Fibroblast of peridontal ligament (primary cell): ENCODE data around the gene LRP1B.

ENCODE experiments used
- DNase-seq: peaks from one replicate; pipeline ENCODE4 v3.0.0-alpha.2; 2010; ENCODE audit errors: extremely low read depth

Gene LRP1B

GRCh38 chr2:140916410-140916809 is 1214.4 kb downstream of the LRP1B start:
- DNase-seq = no peak

GRCh38 chr2:140910683-140911082 is 1220.1 kb downstream of the LRP1B start:
- no peak for DNase-seq

GRCh38 chr2:140905083-140905781 is 1225.6 kb downstream of the LRP1B start:
- DNase-seq = no peak

GRCh38 chr2:140895378-140895777 is 1235.4 kb downstream of the LRP1B start:
- DNase-seq = no peak

- DNase-seq = peak; percentile 76
Measured at GRCh38 chr2:140893685-140894084, 1237.1 kb downstream of the LRP1B start.

- DNase-seq = peak; percentile 16
Measured at GRCh38 chr2:140892911-140893637, 1237.7 kb downstream of the LRP1B start.

GRCh38 chr2:140892436-140892835 is 1238.4 kb downstream of the LRP1B start:
- DNase-seq = peak; percentile 7

GRCh38 chr2:140891614-140892212 is 1239.1 kb downstream of the LRP1B start:
- DNase-seq = no peak

- DNase-seq = peak; percentile 90
Measured at GRCh38 chr2:140882671-140883620, 1247.9 kb downstream of the LRP1B start.

GRCh38 chr2:140880573-140880972 is 1250.2 kb downstream of the LRP1B start:
- peak; percentile 67 for DNase-seq

GRCh38 chr2:140876015-140876414 is 1254.8 kb downstream of the LRP1B start:
- no peak for DNase-seq

- DNase-seq = no peak
Measured at GRCh38 chr2:140873915-140874531, 1256.8 kb downstream of the LRP1B start.

- no peak for DNase-seq
Measured at GRCh38 chr2:140869925-140870324, 1260.9 kb downstream of the LRP1B start.

- no peak for DNase-seq
Measured at GRCh38 chr2:140869107-140869506, 1261.7 kb downstream of the LRP1B start.

GRCh38 chr2:140865837-140866236 is 1265.0 kb downstream of the LRP1B start:
- DNase-seq = no peak

GRCh38 chr2:140863713-140864112 is 1267.1 kb downstream of the LRP1B start:
- peak; percentile 88 for DNase-seq

GRCh38 chr2:140862181-140862580 is 1268.6 kb downstream of the LRP1B start:
- DNase-seq = no peak

- DNase-seq = no peak
Measured at GRCh38 chr2:140861666-140862065, 1269.2 kb downstream of the LRP1B start.

GRCh38 chr2:140855471-140855870 is 1275.3 kb downstream of the LRP1B start:
- no peak for DNase-seq

- no peak for DNase-seq
Measured at GRCh38 chr2:140851258-140851981, 1279.4 kb downstream of the LRP1B start.

- DNase-seq = no peak
Measured at GRCh38 chr2:140843186-140843585, 1287.6 kb downstream of the LRP1B start.
